Smooth muscle cell (in vitro differentiated cells): ENCODE data around the gene DDX60. TPM values are rescaled to one million over a fixed set of nuclear protein-coding genes. Genes with fewer than 3 reads are reported as not detected.

Experiments used
- DNase-seq: peaks from one replicate; lab custom pipeline; 2025; ENCODE audit not compliant: unreplicated experiment; lab: John Stamatoyannopoulos, UW
- H2AFZ ChIP-seq: fragments of 200-600 bp; sonication (generic); 2 replicates; pipeline ENCODE4 v1.6.0; 2016; ENCODE audit warnings: antibody characterized with exemption, low read depth, mild to moderate bottlenecking
- H3F3A ChIP-seq: fragments of 200-600 bp; sonication (generic); 2 replicates; pipeline ENCODE4 v1.6.0; 2017; ENCODE audit warnings: antibody characterized with exemption, low read depth
- H3K27ac ChIP-seq: fragments of 200-600 bp; sonication (generic); 2 replicates; pipeline ENCODE4 v1.5.1; 2016; ENCODE audit warnings: low read depth, mild to moderate bottlenecking
- H3K27me3 ChIP-seq: fragments of 200-600 bp; sonication (generic); 2 replicates; pipeline ENCODE4 v1.6.1; 2016; ENCODE audit warnings: low read depth, mild to moderate bottlenecking
- H3K36me3 ChIP-seq: fragments of 200-600 bp; sonication (generic); 2 replicates; pipeline ENCODE4 v1.5.1; 2016; ENCODE audit warnings: low read depth
- H3K4me1 ChIP-seq: fragments of 200-600 bp; sonication (generic); 2 replicates; pipeline ENCODE4 v1.5.1; 2016; ENCODE audit warnings: low read depth
- H3K4me2 ChIP-seq: fragments of 200-600 bp; sonication (generic); 2 replicates; pipeline ENCODE4 v1.6.0; 2016; ENCODE audit warnings: mild to moderate bottlenecking
- H3K4me3 ChIP-seq: fragments of 200-600 bp; sonication (generic); 2 replicates; pipeline ENCODE4 v1.5.1; 2016; ENCODE audit warnings: mild to moderate bottlenecking
- H3K79me2 ChIP-seq: fragments of 200-600 bp; sonication (generic); 2 replicates; pipeline ENCODE4 v1.6.0; 2016; ENCODE audit warnings: low read depth, mild to moderate bottlenecking
- H3K9ac ChIP-seq: fragments of 200-600 bp; sonication (generic); 2 replicates; pipeline ENCODE4 v1.6.0; 2016; ENCODE audit warnings: low read depth
- H3K9me3 ChIP-seq: fragments of 200-600 bp; sonication (generic); replicated peaks from 2 replicates; pipeline ENCODE4 v1.5.1; 2016; ENCODE audit warnings: low read depth
- H4K20me1 ChIP-seq: fragments of 200-600 bp; sonication (generic); 2 replicates; pipeline ENCODE4 v1.6.0; 2016; ENCODE audit warnings: low read depth
- WGBS: methylation state at CpG from one replicate; pipeline ENCODE4 v1.1.7; 2016; ENCODE audit warnings: low lambda C conversion rate; 5-methylcytosine and 5-hydroxymethylcytosine counted together
- polyA plus RNA-seq: library from polyadenylated mRNA; unstranded; fragments of >200 nt; fragmentation: Nextera tagmentation; extraction: Ambion mirVana; gene quantifications from 2 replicates; pipeline ENCODE4 v1.2.1, GENCODE V29; 2016
- total RNA-seq: library from RNA; depleted of rRNA; stranded (reverse); fragments of >200 nt; gene quantifications from 2 replicates; pipeline ENCODE4 v1.2.3, GENCODE V29; 2014
- TF ChIP-seq, protein P1 (sequence below): fragments of 200-600 bp; sonication (generic); IDR thresholded peaks from 2 replicates; pipeline ENCODE4 v1.5.1; 2017; ENCODE audit warnings: borderline replicate concordance, mild to moderate bottlenecking, antibody characterized with exemption; ENCODE audit not compliant: insufficient read depth, poor library complexity, severe bottlenecking

The DDX60 gene
- total and polyA plus RNA-seq, 2 experiments from 2014 or later = 0.87 to 6.7 TPM

- DNase-seq = no peak
- no peaks in the 10 kb centered on the region for H3K4me1 ChIP-seq
- no peak overlapping the region for H3K4me2 ChIP-seq
- no peak overlapping the region for H3K4me3 ChIP-seq
- no peak overlapping the region for H3K9ac ChIP-seq
- no peak overlapping the region for H3K27ac ChIP-seq
- TF ChIP-seq, protein P1, sequence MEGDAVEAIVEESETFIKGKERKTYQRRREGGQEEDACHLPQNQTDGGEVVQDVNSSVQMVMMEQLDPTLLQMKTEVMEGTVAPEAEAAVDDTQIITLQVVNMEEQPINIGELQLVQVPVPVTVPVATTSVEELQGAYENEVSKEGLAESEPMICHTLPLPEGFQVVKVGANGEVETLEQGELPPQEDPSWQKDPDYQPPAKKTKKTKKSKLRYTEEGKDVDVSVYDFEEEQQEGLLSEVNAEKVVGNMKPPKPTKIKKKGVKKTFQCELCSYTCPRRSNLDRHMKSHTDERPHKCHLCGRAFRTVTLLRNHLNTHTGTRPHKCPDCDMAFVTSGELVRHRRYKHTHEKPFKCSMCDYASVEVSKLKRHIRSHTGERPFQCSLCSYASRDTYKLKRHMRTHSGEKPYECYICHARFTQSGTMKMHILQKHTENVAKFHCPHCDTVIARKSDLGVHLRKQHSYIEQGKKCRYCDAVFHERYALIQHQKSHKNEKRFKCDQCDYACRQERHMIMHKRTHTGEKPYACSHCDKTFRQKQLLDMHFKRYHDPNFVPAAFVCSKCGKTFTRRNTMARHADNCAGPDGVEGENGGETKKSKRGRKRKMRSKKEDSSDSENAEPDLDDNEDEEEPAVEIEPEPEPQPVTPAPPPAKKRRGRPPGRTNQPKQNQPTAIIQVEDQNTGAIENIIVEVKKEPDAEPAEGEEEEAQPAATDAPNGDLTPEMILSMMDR = no peak
- H3K9me3 ChIP-seq = no peaks in the 10 kb centered on the region
- no peaks in the 10 kb centered on the region for H3K36me3 ChIP-seq
- no peaks in the 10 kb centered on the region for H3F3A ChIP-seq
- 87% methylated on average over 3 of the region's 3 CpGs for WGBS
- H4K20me1 ChIP-seq = no peaks in the 10 kb centered on the region
- no peaks in the 10 kb centered on the region for H3K27me3 ChIP-seq
- no peaks in the 10 kb centered on the region for H3K79me2 ChIP-seq
- H2AFZ ChIP-seq = no peak overlapping the region
Measured at GRCh38 chr4:168241953-168242352, 76.6 kb downstream of the DDX60 start.

GRCh38 chr4:168240821-168241220 lies 77.7 kb downstream of the DDX60 start:
- no peak overlapping the region for H3K4me2 ChIP-seq
- H3K9me3 ChIP-seq = no peaks in the 10 kb centered on the region
- no peak overlapping the region for H3K27ac ChIP-seq
- H2AFZ ChIP-seq = no peak overlapping the region
- TF ChIP-seq, protein P1 = no peak
- no peaks in the 10 kb centered on the region for H3K4me1 ChIP-seq
- WGBS = 94% methylated on average over 2 of the region's 2 CpGs
- H3F3A ChIP-seq = no peaks in the 10 kb centered on the region
- H3K36me3 ChIP-seq = no peaks in the 10 kb centered on the region
- no peaks in the 10 kb centered on the region for H3K27me3 ChIP-seq
- H3K79me2 ChIP-seq = no peaks in the 10 kb centered on the region
- no peak for DNase-seq
- no peak overlapping the region for H3K9ac ChIP-seq
- no peak overlapping the region for H3K4me3 ChIP-seq
- no peaks in the 10 kb centered on the region for H4K20me1 ChIP-seq

DNA sequence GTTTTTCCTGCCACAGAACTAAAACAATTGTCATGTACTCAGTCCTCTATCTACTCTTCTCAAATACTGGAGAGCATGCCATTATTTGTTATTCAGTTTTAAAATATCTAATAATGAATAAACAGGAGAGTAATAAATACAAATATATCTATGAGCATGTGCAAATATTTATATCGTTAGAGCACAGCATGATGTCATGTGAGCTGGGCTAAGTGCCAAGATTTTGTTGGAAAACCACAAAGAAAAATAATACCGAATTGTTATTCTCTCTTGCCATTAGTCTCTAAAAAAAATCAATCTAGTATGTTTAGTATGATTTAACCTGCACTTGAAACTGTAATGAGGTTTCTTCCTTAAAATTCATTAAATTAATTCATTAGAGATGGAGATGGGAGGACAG lies 97.3 kb downstream of the DDX60 start:
- 67% methylated on average over 2 of the region's 2 CpGs for WGBS
- no peaks in the 10 kb centered on the region for H3K36me3 ChIP-seq
- H3K9ac ChIP-seq = no peak overlapping the region
- H3K79me2 ChIP-seq = no peaks in the 10 kb centered on the region
- no peaks in the 10 kb centered on the region for H4K20me1 ChIP-seq
- H3K27ac ChIP-seq = peak overlapping the region; percentile 28
- no peak overlapping the region for H3K4me3 ChIP-seq
- H2AFZ ChIP-seq = no peak overlapping the region
- no peaks in the 10 kb centered on the region for H3K9me3 ChIP-seq
- no peaks in the 10 kb centered on the region for H3K4me1 ChIP-seq
- DNase-seq = no peak
- H3K4me2 ChIP-seq = no peak overlapping the region
- no peaks in the 10 kb centered on the region for H3F3A ChIP-seq
- no peaks in the 10 kb centered on the region for H3K27me3 ChIP-seq
- TF ChIP-seq, protein P1 = no peak

DNA sequence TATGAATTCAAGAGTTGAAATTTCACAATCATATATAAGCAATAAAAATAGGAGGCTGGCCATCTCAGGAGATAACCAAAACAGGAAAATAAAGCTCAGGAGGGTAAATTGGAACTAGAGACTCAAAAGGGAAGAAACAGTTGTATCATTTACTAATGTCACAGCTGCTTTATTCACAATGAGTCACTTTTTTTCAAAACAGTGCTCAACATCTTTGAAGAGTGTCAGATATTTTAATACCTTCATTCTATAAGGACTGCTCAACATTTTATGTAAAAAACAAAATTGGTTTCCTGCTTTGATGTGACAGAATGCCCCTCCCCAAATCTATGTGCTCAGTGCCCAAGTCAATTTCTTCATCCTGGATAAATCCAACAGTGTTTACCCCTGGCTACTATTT lies 97.7 kb downstream of the DDX60 start:
- Histone ChIP-seq H3K4me2 (no peak overlapping the region), H3K27ac (peak overlapping the region; percentile 28)

More for the DNA sequence above, 97.7 kb downstream of the DDX60 start:
- no peaks in the 10 kb centered on the region for H3K79me2 ChIP-seq
- H3K4me1 ChIP-seq = no peaks in the 10 kb centered on the region
- H3K4me3 ChIP-seq = no peak overlapping the region
- no peak for DNase-seq
- H3K27me3 ChIP-seq = no peaks in the 10 kb centered on the region
- H3K9ac ChIP-seq = no peak overlapping the region
- TF ChIP-seq, protein P1 = no peak
- H4K20me1 ChIP-seq = no peaks in the 10 kb centered on the region
- H2AFZ ChIP-seq = no peak overlapping the region
- H3K36me3 ChIP-seq = no peaks in the 10 kb centered on the region
- no peaks in the 10 kb centered on the region for H3K9me3 ChIP-seq
- H3F3A ChIP-seq = no peaks in the 10 kb centered on the region
